ENCODE results near the gene SPANXA2. TPM values are rescaled to one million over a fixed set of nuclear protein-coding genes. Genes with fewer than 3 reads are reported as not detected.
"Not testable (repeated sequence)": the region's sequence is repeated elsewhere in the genome, so short reads cannot be mapped to it uniquely, and the experiment has no call there.

Gene SPANXA2
- not detected for total RNA-seq

GRCh38 chrX:141589408-141589807, at the start of gene SPANXA2:
Gene SPANXA2 (plus strand): TSS chrX:141589708. CDS start chrX:141589768, 60 bp downstream.
- H3K4me3 ChIP-seq; intact Hi-C loops (cut with DNase I); H3K9me3 ChIP-seq; DNase-seq; H3K9ac ChIP-seq (ENCODE audit: low read depth in 2 of 2, low read length in 2 of 2); H3K27me3 ChIP-seq; H3K36me3 ChIP-seq; H3K4me1 ChIP-seq; H3K27ac ChIP-seq: not testable (repeated sequence)

GRCh38 chrX:141542551-141542950, 47.0 kb upstream of the SPANXA2 start:
- DNase-seq; H3K9me3 ChIP-seq; H3K4me3 ChIP-seq; H3K4me1 ChIP-seq; H3K9ac ChIP-seq (ENCODE audit: low read depth in 2 of 2, low read length in 2 of 2); H3K27me3 ChIP-seq; H3K36me3 ChIP-seq; H3K27ac ChIP-seq; intact Hi-C loops (cut with DNase I): not testable (repeated sequence)

GRCh38 chrX:141584638-141585037, 4.9 kb upstream of the SPANXA2 start, which contains the start of gene SPANXA1:
Gene SPANXA1 (minus strand): TSS chrX:141584738. CDS start chrX:141584678, 60 bp downstream.
- DNase-seq; H3K9ac ChIP-seq (ENCODE audit: low read depth in 2 of 2, low read length in 2 of 2); H3K4me1 ChIP-seq; H3K4me3 ChIP-seq; H3K27ac ChIP-seq; H3K27me3 ChIP-seq; H3K9me3 ChIP-seq; intact Hi-C loops (cut with DNase I); H3K36me3 ChIP-seq: not testable (repeated sequence)

- TF ChIP-seq CTCF (IDR thresholded peaks at IDR 0.05): no peak
- Histone ChIP-seq H3K36me3 (no peaks in the 10 kb centered on the region), H3K27me3 (no peaks in the 10 kb centered on the region), H3K9ac (ENCODE audit: low read depth in 2 of 2, low read length in 2 of 2) (no peak overlapping the region), H3K4me1 (no peaks in the 10 kb centered on the region), H3K4me3 (no peak overlapping the region), H3K9me3 (no peaks in the 10 kb centered on the region), H3K27ac (no peak overlapping the region)
- DNase-seq: no peak
- intact Hi-C loops (cut with DNase I): no loop called here
These were observed 19.6 kb downstream of the SPANXA2 start for GRCh38 chrX:141609111-141609510.

GRCh38 chrX:141619336-141619735, 29.8 kb downstream of the SPANXA2 start:
- no peak for TF ChIP-seq CTCF (IDR thresholded peaks at IDR 0.05)
- H3K27me3 ChIP-seq: no peaks in the 10 kb centered on the region
- intact Hi-C loops (cut with DNase I): no loop called here

GRCh38 chrX:141632124-141632523, 42.6 kb downstream of the SPANXA2 start:
- no peak for DNase-seq
- intact Hi-C loops (cut with DNase I): no loop called here
- H3K9me3 ChIP-seq: no peaks in the 10 kb centered on the region
- H3K9ac ChIP-seq (ENCODE audit: low read depth in 2 of 2, low read length in 2 of 2): no peak overlapping the region
- H3K36me3 ChIP-seq: no peaks in the 10 kb centered on the region
- H3K4me3 ChIP-seq: no peak overlapping the region
- TF ChIP-seq CTCF (IDR thresholded peaks at IDR 0.05): no peak
- H3K4me1 ChIP-seq: no peaks in the 10 kb centered on the region
- no peaks in the 10 kb centered on the region for H3K27me3 ChIP-seq
- H3K27ac ChIP-seq: no peak overlapping the region

More at GRCh38 chrX:141619336-141619735, 29.8 kb downstream of the SPANXA2 start:
- Histone ChIP-seq H3K36me3 (no peaks in the 10 kb centered on the region), H3K9ac (ENCODE audit: low read depth in 2 of 2, low read length in 2 of 2) (no peak overlapping the region), H3K4me3 (no peak overlapping the region), H3K9me3 (no peaks in the 10 kb centered on the region), H3K4me1 (no peaks in the 10 kb centered on the region), H3K27ac (no peak overlapping the region)
- DNase-seq: no peak

- Histone ChIP-seq H3K36me3 (no peaks in the 10 kb centered on the region), H3K9ac (ENCODE audit: low read depth in 2 of 2, low read length in 2 of 2) (no peak overlapping the region), H3K27me3 (no peaks in the 10 kb centered on the region), H3K27ac (no peak overlapping the region), H3K4me3 (no peak overlapping the region), H3K9me3 (no peaks in the 10 kb centered on the region), H3K4me1 (no peaks in the 10 kb centered on the region)
- intact Hi-C loops (cut with DNase I): no loop called here
- no peak for TF ChIP-seq CTCF (IDR thresholded peaks at IDR 0.05)
- DNase-seq: no peak
These were observed 49.0 kb downstream of the SPANXA2 start for GRCh38 chrX:141638550-141638949.

Other genes with a start within 250 kb of the SPANXA2 start
- not detected for gene SPANXA1, start 5.0 kb upstream of the SPANXA2 start, total RNA-seq
- gene SPANXD, start 109.0 kb downstream of the SPANXA2 start, total RNA-seq: not detected
- not detected for gene MAGEC3, start 248.6 kb downstream of the SPANXA2 start, total RNA-seq

Data from colonic mucosa (tissue), 4 donors.